Epithelial cell of esophagus (primary cell): ENCODE data around the gene KCNMA1.

Experiments
- DNase-seq: peaks from one replicate; pipeline ENCODE4 v3.0.0; 2010; ENCODE audit warnings: low read depth
- H3K4me3 ChIP-seq: 2 replicates; pipeline ENCODE4 v1.5.1; 2011; ENCODE audit warnings: mild to moderate bottlenecking, low read length, control low read depth
- TF ChIP-seq, protein P1 (sequence below): IDR thresholded peaks from 2 replicates; pipeline ENCODE4 v1.5.1; 2011; ENCODE audit warnings: low read depth, mild to moderate bottlenecking, low read length, control low read depth, inconsistent platforms; ENCODE audit not compliant: insufficient read depth; ENCODE audit errors: missing control alignments

KCNMA1 gene

DNA sequence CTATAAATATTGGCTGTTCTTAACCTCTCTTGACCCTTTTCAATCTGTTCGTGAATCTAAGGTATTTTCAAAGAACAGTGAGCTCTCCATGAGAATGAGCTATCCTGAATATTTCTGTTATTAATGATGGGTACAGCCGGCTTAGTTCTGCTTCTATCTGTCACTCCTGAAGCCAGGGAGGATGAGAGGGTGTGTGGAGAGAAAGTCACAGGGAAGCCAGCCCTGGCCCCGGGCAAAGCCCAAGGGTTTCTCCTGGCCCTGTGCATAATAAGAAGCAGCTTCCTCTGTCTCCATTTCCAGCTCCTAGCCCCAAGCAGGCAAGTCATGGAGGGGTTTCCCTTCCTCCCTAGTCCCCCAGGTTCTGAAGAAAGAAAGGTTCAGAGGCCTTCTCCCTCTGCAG is 151.1 kb downstream of the KCNMA1 start:
- H3K4me3 ChIP-seq: no peak overlapping the region
- no peak for DNase-seq
- TF ChIP-seq, protein P1, sequence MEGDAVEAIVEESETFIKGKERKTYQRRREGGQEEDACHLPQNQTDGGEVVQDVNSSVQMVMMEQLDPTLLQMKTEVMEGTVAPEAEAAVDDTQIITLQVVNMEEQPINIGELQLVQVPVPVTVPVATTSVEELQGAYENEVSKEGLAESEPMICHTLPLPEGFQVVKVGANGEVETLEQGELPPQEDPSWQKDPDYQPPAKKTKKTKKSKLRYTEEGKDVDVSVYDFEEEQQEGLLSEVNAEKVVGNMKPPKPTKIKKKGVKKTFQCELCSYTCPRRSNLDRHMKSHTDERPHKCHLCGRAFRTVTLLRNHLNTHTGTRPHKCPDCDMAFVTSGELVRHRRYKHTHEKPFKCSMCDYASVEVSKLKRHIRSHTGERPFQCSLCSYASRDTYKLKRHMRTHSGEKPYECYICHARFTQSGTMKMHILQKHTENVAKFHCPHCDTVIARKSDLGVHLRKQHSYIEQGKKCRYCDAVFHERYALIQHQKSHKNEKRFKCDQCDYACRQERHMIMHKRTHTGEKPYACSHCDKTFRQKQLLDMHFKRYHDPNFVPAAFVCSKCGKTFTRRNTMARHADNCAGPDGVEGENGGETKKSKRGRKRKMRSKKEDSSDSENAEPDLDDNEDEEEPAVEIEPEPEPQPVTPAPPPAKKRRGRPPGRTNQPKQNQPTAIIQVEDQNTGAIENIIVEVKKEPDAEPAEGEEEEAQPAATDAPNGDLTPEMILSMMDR: no peak

DNA sequence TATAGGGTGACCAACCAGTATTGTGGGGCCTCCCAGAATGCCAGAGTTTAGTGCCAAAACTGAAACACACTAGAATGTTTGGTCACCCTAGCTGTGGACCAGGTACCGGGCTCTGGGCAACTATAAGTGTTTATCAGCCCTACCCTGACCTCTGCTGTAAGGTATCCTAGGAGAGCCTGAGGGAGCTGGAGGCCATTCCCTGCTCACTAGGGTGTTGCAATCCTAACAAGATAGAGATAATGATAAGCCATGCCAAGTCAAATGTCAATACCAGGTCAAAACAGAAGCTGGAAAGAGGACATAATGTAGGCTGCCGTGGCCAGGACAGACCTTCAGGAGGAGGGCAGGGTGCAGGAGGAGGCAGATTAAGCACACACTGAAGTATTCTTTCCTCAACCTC is 151.8 kb downstream of the KCNMA1 start:
- TF ChIP-seq, protein P1: no peak
- no peak for DNase-seq
- H3K4me3 ChIP-seq: no peak overlapping the region

DNA sequence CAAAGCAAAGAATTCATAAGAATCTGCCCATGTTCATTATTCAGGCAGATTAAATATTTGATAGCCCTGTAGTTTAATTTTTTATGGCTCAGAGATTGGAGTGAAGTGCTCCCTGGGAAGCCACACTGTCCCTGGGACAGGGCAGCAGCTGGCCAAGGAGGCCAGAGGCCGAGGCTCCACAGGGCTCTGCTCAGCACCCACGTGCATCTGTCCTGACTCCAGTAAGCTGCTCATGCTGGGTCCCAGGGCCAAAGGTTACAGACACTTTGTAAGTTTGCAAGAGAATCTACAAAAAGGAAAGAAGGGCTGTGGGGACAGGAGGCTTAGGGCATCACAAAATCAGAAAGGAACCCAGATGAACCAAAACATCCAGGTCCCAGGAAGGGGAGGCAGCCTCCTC is 155.5 kb downstream of the KCNMA1 start:
- no peak for DNase-seq
- no peak overlapping the region for H3K4me3 ChIP-seq
- TF ChIP-seq, protein P1: no peak

DNA sequence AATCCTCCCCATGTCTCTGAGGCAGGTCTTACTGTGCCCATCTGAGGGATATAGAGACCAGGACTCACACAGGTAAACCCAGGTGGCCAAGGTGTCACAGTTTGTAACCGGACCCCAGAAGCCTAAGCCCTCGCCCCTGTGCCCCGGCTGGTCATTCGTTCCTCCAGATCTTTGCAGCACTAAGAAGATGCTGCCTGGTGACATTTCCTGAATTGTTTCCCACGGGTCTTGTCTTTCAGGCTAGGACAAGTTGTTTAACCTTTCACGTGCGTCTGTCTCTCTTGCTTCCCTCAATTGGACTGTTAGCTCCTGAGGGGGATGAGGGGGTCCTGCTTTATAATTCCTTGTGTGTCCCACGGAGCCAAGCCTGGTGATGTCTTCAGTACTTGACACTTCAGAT is 158.0 kb downstream of the KCNMA1 start:
- H3K4me3 ChIP-seq: no peak overlapping the region
- DNase-seq: no peak
- TF ChIP-seq, protein P1: no peak

DNA sequence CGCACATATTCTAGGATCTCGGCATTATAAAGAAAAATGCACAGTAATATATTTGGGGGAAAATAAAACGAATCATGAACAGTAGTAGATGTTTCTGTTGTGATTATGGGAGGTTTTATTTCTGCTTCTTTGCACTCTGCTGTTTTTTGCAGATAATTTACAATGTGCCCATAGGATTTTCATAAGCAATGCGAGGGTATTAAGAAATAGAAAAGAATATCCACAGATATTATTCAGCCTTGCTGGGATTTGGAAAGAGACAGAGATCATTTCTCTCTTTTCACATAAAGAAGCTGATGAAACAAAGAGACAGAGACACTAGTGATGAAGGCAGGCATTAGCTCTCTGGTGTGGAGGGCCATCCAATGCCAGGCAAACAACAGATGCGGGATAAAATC is 158.6 kb downstream of the KCNMA1 start:
- no peak for DNase-seq
- H3K4me3 ChIP-seq: no peak overlapping the region
- TF ChIP-seq, protein P1: no peak

DNA sequence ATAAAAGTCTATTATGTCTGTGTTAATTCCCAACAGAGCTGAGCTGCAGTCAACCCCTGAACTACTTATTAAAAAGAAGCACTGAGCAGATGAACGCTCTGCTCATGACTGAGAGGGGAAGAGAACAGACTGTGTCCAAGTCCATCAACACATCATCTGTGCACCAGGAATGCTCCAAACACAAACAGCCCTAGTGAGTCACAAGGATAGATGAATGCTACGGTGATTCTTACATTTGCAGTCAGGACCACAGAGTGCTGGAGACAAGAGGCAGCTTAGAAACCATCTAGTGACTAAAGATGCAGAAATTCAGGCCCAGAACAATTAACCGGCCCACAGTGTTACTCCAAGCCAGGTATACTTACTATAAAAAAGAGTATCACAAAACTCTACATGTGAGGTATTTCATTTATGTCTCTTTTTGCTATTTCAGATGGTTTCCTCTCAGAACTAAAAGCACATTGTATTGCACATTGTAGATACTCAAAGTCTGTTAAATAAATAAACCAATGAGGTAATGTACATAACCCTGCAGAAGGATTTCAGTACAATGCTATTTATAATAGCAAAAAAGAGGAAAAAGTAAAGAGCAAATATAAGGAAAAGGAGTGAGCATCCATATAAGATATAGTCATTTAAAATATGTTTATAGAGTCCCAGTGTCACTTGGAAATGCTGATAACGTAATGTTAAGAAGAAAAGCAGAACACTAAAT is 159.2 kb downstream of the KCNMA1 start:
- DNase-seq: peak; percentile 83
- H3K4me3 ChIP-seq: no peak overlapping the region
- TF ChIP-seq, protein P1: no peak

DNA sequence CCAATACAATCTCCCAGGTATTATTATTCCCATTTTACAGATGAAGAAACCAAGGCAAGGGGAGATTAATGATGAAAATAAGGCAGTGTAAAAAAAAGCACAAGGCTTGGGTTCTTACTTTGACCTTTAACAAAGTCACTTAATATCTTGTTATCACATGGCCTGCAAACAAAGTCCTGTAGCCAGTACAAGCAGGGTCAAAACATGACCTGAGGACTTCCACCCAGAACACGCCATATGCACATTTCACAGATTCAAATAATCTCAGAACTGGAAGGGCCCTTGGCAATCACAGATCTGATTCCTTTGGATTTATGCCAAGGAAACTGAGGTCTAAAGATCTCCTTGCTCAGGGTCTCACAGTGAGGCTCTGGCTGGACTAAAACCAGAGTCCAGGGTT is 162.1 kb downstream of the KCNMA1 start:
- TF ChIP-seq, protein P1: no peak
- DNase-seq: no peak
- H3K4me3 ChIP-seq: no peak overlapping the region
